AML-193 (cell line): Measurements from ENCODE around the gene CCDC78.

Experiments
- DNase-seq, 2 experiments: peaks; one replicate each; lab custom pipeline; 2025; lab: John Stamatoyannopoulos, UW

CCDC78 gene

DNA sequence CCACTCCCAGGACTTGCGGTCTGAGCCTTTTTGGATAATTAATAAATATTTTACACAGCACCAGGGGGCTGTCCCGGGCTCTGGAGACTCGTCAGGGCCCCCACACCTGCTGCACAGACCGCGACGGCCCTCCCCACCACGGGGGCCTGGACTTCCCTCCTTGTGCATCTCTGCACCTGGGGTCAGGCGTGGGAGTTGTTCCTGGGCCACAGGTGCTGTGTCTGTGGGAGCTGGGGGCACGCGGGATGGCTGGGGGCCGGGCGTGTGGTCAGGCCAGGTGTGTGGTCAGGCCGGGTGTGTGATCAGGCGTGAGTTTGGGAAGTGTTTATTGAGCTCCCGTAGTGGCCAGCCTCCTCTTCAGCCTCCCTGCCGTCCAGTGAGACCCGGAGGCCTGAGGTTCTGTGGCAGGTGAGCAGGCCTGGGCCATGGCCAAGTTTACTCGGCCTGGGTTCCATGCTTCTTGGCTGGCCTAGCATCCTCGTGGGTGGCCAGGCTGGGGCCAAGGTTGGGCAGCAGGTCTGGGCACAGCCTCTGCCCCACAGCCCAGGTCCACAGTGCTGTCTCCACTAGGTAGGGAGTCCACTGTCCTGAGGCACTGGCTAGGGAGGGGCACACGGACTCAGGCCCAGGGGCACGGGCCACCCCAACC, 47.9 kb downstream of the CCDC78 start:
- DNase-seq = no peak

DNA sequence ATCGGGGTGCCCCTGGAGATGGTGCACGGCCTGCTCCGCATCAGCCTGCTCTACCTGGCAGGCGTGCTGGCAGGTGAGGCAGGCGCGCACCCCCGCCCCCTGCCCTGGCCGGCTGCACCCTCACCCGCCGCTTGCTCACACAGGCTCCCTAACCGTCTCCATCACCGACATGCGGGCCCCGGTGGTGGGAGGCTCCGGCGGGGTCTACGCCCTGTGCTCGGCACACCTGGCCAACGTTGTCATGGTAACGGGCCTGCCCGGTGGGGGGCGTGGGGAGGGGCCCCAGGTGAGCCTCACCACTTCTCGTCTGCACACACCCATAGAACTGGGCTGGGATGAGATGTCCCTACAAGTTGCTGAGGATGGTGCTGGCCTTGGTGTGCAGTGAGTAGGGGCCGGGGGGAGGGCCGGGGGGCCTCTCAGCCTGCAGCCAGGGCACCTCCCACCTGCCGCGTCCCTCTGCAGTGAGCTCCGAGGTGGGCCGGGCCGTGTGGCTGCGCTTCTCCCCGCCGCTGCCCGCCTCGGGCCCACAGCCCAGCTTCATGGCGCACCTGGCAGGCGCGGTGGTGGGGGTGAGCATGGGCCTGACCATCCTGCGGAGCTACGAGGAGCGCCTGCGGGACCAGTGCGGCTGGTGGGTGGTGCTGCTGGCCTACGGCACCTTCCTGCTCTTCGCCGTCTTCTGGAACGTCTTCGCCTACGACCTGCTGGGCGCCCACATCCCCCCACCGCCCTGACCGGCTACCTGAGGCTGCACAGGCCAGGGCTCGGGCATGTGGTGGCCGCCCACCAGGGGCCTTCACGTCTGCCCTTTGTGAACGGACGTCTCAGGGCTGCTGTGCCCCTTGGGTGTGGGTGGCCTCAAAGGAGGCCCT, 48.7 kb downstream of the CCDC78 start:
- no peak for DNase-seq

DNA sequence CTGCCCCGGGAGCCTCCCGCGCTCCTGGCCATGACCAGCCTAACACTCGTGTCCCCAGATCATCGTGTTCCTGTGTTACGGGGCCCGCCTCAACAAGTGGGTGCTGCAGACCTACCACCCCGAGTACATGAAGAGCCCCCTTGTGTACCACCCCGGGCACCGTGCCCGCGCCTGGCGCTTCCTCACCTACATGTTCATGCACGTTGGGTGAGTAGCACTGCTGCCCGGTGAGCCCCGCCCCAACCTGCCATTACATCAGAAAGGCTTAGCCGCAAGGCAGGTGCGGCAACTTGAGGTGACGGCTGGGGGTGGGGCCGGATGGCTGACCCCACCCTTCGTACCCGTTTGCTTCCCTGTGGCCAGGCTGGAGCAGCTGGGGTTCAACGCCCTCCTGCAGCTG, 49.3 kb downstream of the CCDC78 start:
- DNase-seq = no peak

DNA sequence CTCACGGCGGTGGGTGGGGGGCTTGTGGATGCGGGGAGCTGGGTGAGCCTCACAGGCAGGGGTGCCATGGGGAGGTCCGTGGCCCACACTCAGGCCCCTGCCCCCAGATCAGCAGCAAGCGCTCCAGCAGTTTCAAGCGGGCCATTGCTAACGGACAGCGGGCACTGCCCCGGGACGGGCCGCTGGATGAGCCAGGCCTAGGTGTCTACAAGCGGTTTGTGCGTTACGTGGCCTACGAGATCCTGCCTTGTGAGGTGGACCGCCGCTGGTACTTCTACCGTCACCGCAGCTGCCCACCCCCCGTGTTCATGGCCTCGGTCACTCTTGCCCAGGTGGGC, 49.7 kb downstream of the CCDC78 start:
- no peak for DNase-seq

DNA sequence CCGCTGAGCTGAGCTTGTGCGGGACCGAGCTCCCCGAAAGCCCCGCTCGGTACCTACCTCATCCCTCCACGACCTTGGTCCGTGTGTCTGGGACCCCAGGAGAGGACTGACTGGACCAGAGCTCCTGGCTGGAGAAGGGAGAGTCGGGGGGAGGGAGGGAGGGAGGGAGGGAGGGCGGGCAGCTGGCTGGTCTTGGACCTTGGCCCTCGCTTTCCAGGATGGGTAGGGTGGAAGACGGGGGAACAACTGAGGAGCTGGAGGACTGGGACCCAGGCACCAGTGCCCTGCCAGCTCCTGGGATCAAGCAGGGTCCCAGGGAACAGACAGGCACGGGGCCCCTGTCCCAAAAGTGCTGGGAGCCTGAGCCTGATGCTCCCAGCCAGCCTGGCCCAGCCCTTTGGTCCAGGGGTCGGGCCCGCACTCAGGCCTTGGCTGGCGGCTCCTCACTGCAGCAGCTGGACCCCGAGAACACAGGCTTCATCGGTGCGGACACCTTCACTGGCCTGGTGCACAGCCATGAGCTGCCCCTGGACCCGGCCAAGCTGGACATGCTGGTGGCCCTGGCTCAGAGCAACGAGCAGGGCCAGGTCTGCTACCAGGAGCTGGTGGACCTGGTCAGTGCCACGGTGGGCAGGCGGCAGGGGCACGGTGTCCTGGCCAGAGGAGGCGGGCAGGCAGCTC, 50.2 kb downstream of the CCDC78 start:
- no peak for DNase-seq

DNA sequence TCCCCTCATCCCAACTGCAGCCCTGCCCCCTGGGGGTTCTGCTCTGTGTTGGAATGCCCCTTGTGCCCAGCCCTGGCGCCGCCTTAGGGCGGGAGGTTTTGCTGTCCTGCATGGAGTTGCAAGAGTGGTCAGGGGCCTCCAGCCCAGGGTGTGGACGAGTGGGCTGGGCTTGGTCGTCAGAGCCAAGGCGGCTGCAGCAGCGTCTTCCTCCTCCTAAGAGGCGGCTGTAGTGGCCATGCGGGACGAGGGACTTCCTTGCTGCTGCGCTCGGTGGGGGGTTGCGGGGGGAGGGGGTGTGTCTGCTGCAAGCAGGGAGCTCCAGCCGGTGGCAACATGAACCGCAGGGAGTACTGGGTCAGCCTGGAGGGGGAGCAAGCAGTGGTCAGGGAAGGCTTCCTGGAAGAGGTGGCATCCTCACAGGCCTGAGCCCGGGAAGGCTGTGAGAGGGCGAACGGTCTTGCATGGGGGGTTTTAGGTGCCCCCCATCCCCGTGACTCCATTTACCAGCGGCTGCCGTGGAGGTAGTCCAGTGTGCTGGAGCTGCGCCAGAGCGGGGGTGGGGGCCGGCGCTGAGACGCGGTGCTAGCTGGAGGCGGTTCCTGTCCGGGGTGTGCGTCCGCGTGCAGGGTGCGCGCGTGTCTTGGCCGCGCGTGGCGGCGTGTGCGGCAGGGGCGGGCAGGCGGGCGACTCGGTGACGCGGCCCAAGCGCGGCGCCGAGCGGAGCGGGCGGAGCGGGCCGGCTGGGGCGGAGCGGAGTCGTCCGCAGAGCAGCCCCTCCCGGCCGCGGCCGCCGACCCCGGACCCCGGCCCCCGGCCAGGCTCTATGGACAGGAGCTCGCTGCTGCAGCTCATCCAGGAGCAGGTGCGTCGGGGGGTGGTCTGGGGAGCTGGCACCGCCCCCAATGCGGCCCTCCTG, 51.0 kb downstream of the CCDC78 start, which contains the start of gene RHBDL1:
Gene RHBDL1 (plus strand): TSS at position 704 of the 916 bp plus-strand sequence. CDS start 120 bp downstream, at position 824.
- DNase-seq = no peak

DNA sequence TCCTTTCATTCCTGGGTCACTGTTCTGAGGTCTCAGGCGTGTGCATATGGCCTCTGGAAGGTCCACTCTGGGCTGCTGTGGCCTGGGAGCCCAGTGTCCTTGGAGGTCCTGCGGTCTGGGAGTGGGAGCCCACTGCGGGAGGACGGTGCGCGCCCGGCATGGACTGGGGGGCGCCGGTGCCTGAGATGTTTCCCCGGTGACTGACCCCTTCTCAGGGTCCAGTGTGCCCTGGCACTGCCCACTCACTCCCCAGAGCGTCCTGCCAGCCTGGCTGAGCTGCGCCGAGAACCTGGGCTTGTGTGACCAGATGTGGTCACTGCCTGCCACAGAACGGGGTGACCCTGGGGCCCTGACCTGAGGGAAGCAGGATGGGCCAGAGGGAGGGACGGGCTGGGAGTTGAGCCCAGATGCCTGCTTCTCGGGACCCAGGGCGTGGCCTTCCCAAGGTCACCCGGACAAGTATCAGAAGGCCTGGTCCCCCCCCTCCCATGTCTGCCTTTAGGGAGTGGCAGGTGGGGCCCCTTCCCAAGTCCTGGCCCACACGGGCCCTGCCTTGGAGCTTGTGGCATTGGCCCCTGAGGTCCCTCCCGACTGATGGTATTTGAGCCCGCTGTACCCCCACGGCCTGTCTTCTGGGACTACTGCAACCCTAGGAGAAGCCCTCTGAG, 51.9 kb downstream of the CCDC78 start:
- DNase-seq = no peak

DNA sequence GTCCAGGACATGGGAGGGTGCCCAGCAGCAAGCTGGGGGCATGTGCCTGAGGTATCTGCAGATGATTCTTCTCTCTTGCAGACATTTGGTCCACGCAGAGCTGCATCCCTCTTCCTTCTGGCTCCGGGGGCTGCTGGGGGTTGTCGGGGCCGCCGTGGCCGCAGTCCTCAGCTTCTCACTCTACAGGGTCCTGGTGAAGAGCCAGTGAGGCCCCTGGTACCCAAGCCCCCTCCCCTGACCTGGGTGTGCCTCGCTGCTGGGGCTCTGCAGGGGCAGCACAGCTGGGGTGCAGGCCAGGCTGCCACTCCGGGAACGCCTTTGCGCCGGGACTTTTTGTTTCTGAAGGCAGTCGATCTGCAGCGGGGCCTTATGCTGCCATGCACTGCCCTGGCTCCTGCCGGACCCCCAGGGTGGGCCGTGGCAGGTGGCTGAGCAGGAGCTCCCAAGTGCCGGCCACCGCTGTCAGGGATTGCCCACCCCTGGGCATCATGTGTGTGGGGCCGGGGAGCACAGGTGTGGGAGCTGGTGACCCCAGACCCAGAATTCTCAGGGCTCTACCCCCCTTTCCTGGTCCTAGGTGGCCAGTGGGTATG, 52.7 kb downstream of the CCDC78 start:
- DNase-seq = no peak

DNA sequence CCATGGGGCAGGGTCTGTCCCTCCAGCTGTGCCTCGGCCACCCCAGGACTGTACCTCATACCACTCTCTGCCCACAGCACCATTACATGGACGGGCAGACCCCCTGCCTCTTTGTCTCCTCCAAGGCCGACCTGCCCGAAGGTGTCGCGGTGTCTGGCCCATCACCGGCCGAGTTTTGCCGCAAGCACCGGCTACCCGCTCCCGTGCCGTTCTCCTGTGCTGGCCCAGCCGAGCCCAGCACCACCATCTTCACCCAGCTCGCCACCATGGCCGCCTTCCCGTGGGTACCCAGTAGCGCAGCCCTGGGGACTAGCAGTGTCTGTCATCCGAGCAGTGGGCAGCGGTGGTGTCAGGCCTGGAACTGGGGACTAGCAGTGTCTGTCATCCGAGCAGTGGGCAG, 53.4 kb downstream of the CCDC78 start:
- no peak for DNase-seq
